K562 (cell line): ENCODE results near the gene AQP6. TPM values are rescaled to one million over a fixed set of nuclear protein-coding genes. Genes with fewer than 3 reads are reported as not detected.

Experiments used
- BCOR ChIP-seq: fragments of 450-650 bp; IDR thresholded peaks from 2 replicates; pipeline ENCODE4 v1.6.1; 2016
- CHD1 ChIP-seq: fragments of 200-600 bp; sonication (generic); IDR thresholded peaks from one replicate; pipeline ENCODE4 v1.6.1; 2012; ENCODE audit warnings: mild to moderate bottlenecking, moderate library complexity, low read length, inconsistent platforms
- CSDE1 ChIP-seq, 2 experiments: fragments of 450-650 bp; IDR thresholded peaks; 2 replicates each; pipeline ENCODE4 v1.6.1; 2016; ENCODE audit warnings: mild to moderate bottlenecking in 1 of 2
- CUX1 ChIP-seq: fragments of 200-800 bp; sonication (Bioruptor generic); IDR thresholded peaks from 2 replicates; pipeline ENCODE4 v1.6.1; 2016; ENCODE audit warnings: missing genetic modification characterization, missing compliant biosample characterization
- ERF ChIP-seq: fragments of 450-650 bp; formaldehyde crosslinking; IDR thresholded peaks from 2 replicates; pipeline ENCODE4 v1.4.0; 2020; ENCODE audit warnings: mild to moderate bottlenecking, mixed read lengths
- ETV5 ChIP-seq: sonication (generic); formaldehyde crosslinking; IDR thresholded peaks from 2 replicates; pipeline ENCODE4 v1.4.0; 2020; ENCODE audit warnings: low read depth, mild to moderate bottlenecking, missing genetic modification reagents
- HNRNPH1 ChIP-seq: fragments of 200-400 bp; formaldehyde crosslinking; optimal IDR thresholded peaks from 2 replicates; pipeline ENCODE3; 2017; ENCODE audit warnings: low read depth, mild to moderate bottlenecking, low read length, moderate library complexity
- KDM4B ChIP-seq, 2 experiments: fragments of 450-650 bp in 1 of 2; sonication (generic) in 1 of 2; IDR thresholded peaks; 2 replicates each; pipeline ENCODE4 v1.6.1; 2016 to 2017; ENCODE audit warnings: borderline replicate concordance in 2 of 2, antibody characterized with exemption in 1 of 2, low read depth in 1 of 2, mild to moderate bottlenecking in 1 of 2
- L3MBTL2 ChIP-seq: fragments of 450-650 bp; IDR thresholded peaks from 2 replicates; pipeline ENCODE4 v1.6.1; 2016; ENCODE audit warnings: mild to moderate bottlenecking, moderate library complexity
- NFIX ChIP-seq: fragments of 250-450 bp; sonication (Bioruptor Pico); IDR thresholded peaks from 2 replicates; pipeline ENCODE4 v1.4.0; 2020; ENCODE audit warnings: low read depth, mild to moderate bottlenecking, moderate library complexity
- POLR2G ChIP-seq: fragments of 200-400 bp; formaldehyde crosslinking; IDR thresholded peaks from 2 replicates; pipeline ENCODE4 v1.6.1; 2017; ENCODE audit warnings: low read depth, mild to moderate bottlenecking, antibody characterized with exemption, low read length, moderate library complexity
- PTBP1 ChIP-seq: fragments of 200-400 bp; formaldehyde crosslinking; IDR thresholded peaks from 2 replicates; pipeline ENCODE4 v1.6.1; 2017; ENCODE audit warnings: low read depth, low read length
- RBFOX2 ChIP-seq: fragments of 200-400 bp; formaldehyde crosslinking; IDR thresholded peaks from 2 replicates; pipeline ENCODE4 v1.6.1; 2017; ENCODE audit warnings: low read depth, mild to moderate bottlenecking, low read length, moderate library complexity
- SAFB ChIP-seq: fragments of 200-400 bp; formaldehyde crosslinking; IDR thresholded peaks from 2 replicates; pipeline ENCODE4 v1.6.1; 2017; ENCODE audit warnings: low read depth, low read length, borderline replicate concordance
- SLC30A9 ChIP-seq: fragments of 250-450 bp; sonication (Bioruptor Pico); IDR thresholded peaks from 2 replicates; pipeline ENCODE4 v1.8.0; 2022; ENCODE audit warnings: mild to moderate bottlenecking, moderate library complexity
- SMARCC2 ChIP-seq: fragments of 450-650 bp; IDR thresholded peaks from 2 replicates; pipeline ENCODE4 v1.6.1; 2017; ENCODE audit warnings: antibody characterized with exemption, moderate library complexity, mild to moderate bottlenecking, low read depth
- SMC3 ChIP-seq: conservative IDR thresholded peaks from 2 replicates; pipeline ENCODE4 v1.6.1; 2011; ENCODE audit warnings: low read depth, low read length, improper control_type of control experiment; ENCODE audit not compliant: insufficient read depth
- SRF ChIP-seq, 2 experiments: fragments of 250-450, 450-650 bp in 1 of 2; sonication (Bioruptor Pico) in 1 of 2; sonication (generic) in 1 of 2; formaldehyde crosslinking; IDR thresholded peaks; 2 replicates each; pipeline versions ENCODE4 v1.5.0 to v1.5.1; 2020 to 2022; ENCODE audit warnings: mild to moderate bottlenecking in 1 of 2, missing genetic modification reagents in 1 of 2
- ZNF124 ChIP-seq: sonication (generic); formaldehyde crosslinking; IDR thresholded peaks from 2 replicates; pipeline ENCODE4 v1.8.1; 2022; ENCODE audit warnings: missing genetic modification reagents
- ZNF146 ChIP-seq: IDR thresholded peaks from one replicate; pipeline ENCODE4 v1.6.1; 2018; ENCODE audit warnings: missing compliant biosample characterization; ENCODE audit not compliant: unreplicated experiment
- ZNF184 ChIP-seq: sonication (generic); formaldehyde crosslinking; IDR thresholded peaks from 2 replicates; pipeline ENCODE4 v1.5.0; 2020; ENCODE audit warnings: missing genetic modification reagents
- ZNF311 ChIP-seq: fragments of 250-450 bp; sonication (Bioruptor Pico); IDR thresholded peaks from 2 replicates; pipeline ENCODE4 v1.4.0; 2020; ENCODE audit warnings: mild to moderate bottlenecking, moderate library complexity
- ZNF398 ChIP-seq: fragments of 250-450 bp; sonication (Bioruptor Pico); IDR thresholded peaks from 2 replicates; pipeline ENCODE4 v1.8.0; 2021; ENCODE audit warnings: moderate library complexity, mild to moderate bottlenecking, inconsistent platforms
- ZNF717 ChIP-seq: fragments of 250-450 bp; sonication (Bioruptor Pico); IDR thresholded peaks from 2 replicates; pipeline ENCODE4 v1.5.0; 2021
- polyA plus RNA-seq, 8 experiments: library from polyadenylated mRNA; depleted of rRNA in 4 of 8; stranded (reverse) in 5 of 8; unstranded in 3 of 8; fragments of >200 nt; fragmentation: Nextera tagmentation in 2 of 8; fragmentation: Illumina TruSeq in 1 of 8; extraction: Ambion mirVana in 2 of 8; extraction: Trizol in 1 of 8; gene quantifications; 2 replicates each; pipeline versions ENCODE4 v1.2.1 to v1.2.3, GENCODE V29; 2011 to 2014; ENCODE audit warnings: inconsistent platforms in 1 of 8, missing spikeins in 1 of 8
- total RNA-seq, 7 experiments: library from RNA; depleted of rRNA in 6 of 7; stranded (reverse); fragments of >200 nt in 6 of 7; fragmentation: Illumina TruSeq in 2 of 7; extraction: Trizol in 2 of 7; gene quantifications; 2 replicates each; pipeline versions ENCODE4 v1.2.1 to v1.2.3, GENCODE V29; 2011 to 2021; ENCODE audit warnings: low replicate concordance in 1 of 7

The AQP6 gene
- total and polyA plus RNA-seq, 9 of the 15 experiments (the other 6 are each of a cell fraction or from before 2014, with no cell fraction given) = 0.05 to 0.12 TPM; not detected in 7

DNA sequence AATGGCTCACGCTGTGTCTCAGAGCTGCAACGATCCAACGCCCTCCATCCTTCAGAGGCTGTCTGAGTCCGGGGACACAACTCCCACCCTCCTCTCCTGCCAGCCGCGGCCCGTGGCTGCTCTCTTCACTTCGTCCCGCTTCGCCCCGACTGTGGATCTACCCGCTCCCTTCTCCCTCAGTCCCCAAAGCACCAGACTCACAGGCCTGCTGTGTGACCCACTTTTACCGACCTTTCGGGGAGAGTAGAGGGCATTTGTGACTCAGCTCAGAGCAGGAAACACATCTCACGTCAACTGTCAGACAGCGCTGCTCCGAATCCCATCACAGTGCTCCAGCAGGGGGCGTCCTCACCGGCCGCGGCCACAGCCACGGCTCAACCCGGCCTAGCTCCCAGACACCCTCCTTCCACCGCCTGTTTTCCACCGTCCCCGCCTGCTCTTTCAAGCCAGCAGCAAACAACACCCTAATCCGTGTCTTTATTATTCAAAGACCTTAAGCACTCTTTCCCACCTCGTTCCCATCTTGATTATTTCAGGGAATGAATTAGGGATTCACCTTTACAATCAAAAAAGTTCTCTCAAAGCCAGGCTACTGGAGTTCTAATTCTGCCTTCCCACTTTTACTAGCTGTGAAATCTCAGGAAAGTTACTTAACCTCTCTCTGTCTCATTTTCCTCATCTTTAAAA is 27.2 kb upstream of the AQP6 start (continued):
- TF ChIP-seq ETV5 (CRISPR knock-in tag) = peak; percentile 49; the same call in 1 of the 2 replicates
- peak; percentile 60 for TF ChIP-seq SMC3
- TF ChIP-seq PTBP1 = no peak
- TF ChIP-seq HNRNPH1 = no peak
- peak; percentile 59; the same call in 1 of the 2 replicates for TF ChIP-seq BCOR
- no peak for TF ChIP-seq ZNF124 (CRISPR knock-in tag)
- TF ChIP-seq ZNF146 (CRISPR knock-in tag) = no peak
- no peak for TF ChIP-seq ZNF398
- TF ChIP-seq SMARCC2 = no peak
- no peak for TF ChIP-seq ZNF717
- peak; percentile 58; the same call in 1 of the 2 replicates for TF ChIP-seq POLR2G
- TF ChIP-seq SRF (CRISPR knock-in tag; IDR thresholded peaks at IDR 0.05) = no peak
- TF ChIP-seq CSDE1 (IDR thresholded peaks at IDR 0.05) = no peak
- TF ChIP-seq CUX1 (CRISPR knock-in tag) = no peak
- TF ChIP-seq ZNF184 (CRISPR knock-in tag) = no peak
- TF ChIP-seq SLC30A9 = no peak
- peak; percentile 75 for TF ChIP-seq L3MBTL2
- TF ChIP-seq NFIX (CRISPR knock-in tag) = no peak
- no peak for TF ChIP-seq SAFB
- TF ChIP-seq ERF (CRISPR knock-in tag) = no peak
- TF ChIP-seq ZNF311 (CRISPR knock-in tag) = no peak
- no peak for TF ChIP-seq CHD1
- TF ChIP-seq KDM4B (IDR thresholded peaks at IDR 0.05; ENCODE audit: borderline replicate concordance in 2 of 2, low read depth in 1 of 2) = 0 out of 4 replicates have a peak, but pooled peaks of 1 of the 2 experiments have one; percentile 36
- peak; percentile 61 for TF ChIP-seq RBFOX2
